Adrenal gland (tissue), 12 donors: ENCODE measurements around the gene HHIPL1. TPM values are rescaled to one million over a fixed set of nuclear protein-coding genes. Genes with fewer than 3 reads are reported as not detected.
"Not testable (repeated sequence)": the region's sequence is repeated elsewhere in the genome, so short reads cannot be mapped to it uniquely, and the experiment has no call there.

Experiments
- DNase-seq, 7 donors: peaks; one replicate each; pipeline ENCODE4 v3.0.0-alpha.2; 2019 to 2020
- H3K27ac ChIP-seq, 5 donors: fragments of 200-600 bp; sonication (generic) in 4 of 5; 1 replicate in 3 of 5; 2 replicates in 2 of 5; pipeline versions ENCODE4 v1.5.1 to v1.8.0; 2016 to 2020; ENCODE audit warnings: mild to moderate bottlenecking in 1 of 5
- H3K27me3 ChIP-seq: fragments of 200-600 bp; 2 replicates; pipeline ENCODE4 v1.8.0; 2021
- H3K36me3 ChIP-seq, 2 donors: fragments of 200-600 bp; replicated peaks in 1 of 2; 1 replicate in 1 of 2; 2 replicates in 1 of 2; pipeline versions ENCODE4 v1.5.1 to v1.8.0; 2018 to 2022
- H3K4me1 ChIP-seq, 2 donors: fragments of 200-600 bp; replicated peaks in 1 of 2; 1 replicate in 1 of 2; 2 replicates in 1 of 2; pipeline versions ENCODE4 v1.5.1 to v1.8.0; 2018 to 2021
- H3K4me3 ChIP-seq, 4 donors: fragments of 200-600 bp; sonication (generic) in 3 of 4; one replicate each; pipeline ENCODE4 v1.5.1; 2016 to 2018
- H3K9me3 ChIP-seq, 3 donors: fragments of 200-600 bp; sonication (generic) in 1 of 3; replicated peaks in 1 of 3; 1 replicate in 2 of 3; 2 replicates in 1 of 3; pipeline versions ENCODE4 v1.5.1 to v1.8.0; 2016 to 2021
- POLR2A ChIP-seq, 2 donors: fragments of 450-650 bp; IDR thresholded peaks; one replicate each; pipeline ENCODE4 v1.6.1; 2017; ENCODE audit warnings: antibody characterized with exemption in 2 of 2, mild to moderate bottlenecking in 2 of 2, moderate library complexity in 1 of 2
- WGBS, 4 donors: extraction: QIAGEN DNeasy Blood & Tissue Kit in 2 of 4; methylation state at CpG; one replicate each; pipeline versions ENCODE4 v1.1.5 to v1.1.7; 2013 to 2017; 5-methylcytosine and 5-hydroxymethylcytosine counted together
- intact Hi-C, 2 donors: fragments of 100-400 bp; cut with DNase I; formaldehyde crosslinking; loops; one replicate each; pipeline versions ENCODE4 v1.14.1 to v1.15.0; 2022 to 2023
- polyA plus RNA-seq, 3 donors: library from polyadenylated mRNA; stranded (reverse); fragments of 200-250 nt in 2 of 3; fragments of 350-450 nt in 1 of 3; fragmentation: Illumina TruSeq in 1 of 3; extraction: RNeasy Lipid Tissue Mini Kit (QIAGEN cat#74804) in 1 of 3; gene quantifications; one replicate each; pipeline ENCODE4 v1.2.3, GENCODE V29; 2013 to 2014
- total RNA-seq, 9 donors: library from RNA; depleted of rRNA in 4 of 9; stranded (reverse); fragments of >200 nt in 4 of 9; fragments of 120-200 nt in 1 of 9; fragmentation: NEBNext Ultra II Directional in 1 of 9; extraction: Animal tissue kit (Norgen Biotek cat#: 25700) in 1 of 9; gene quantifications; one replicate each; pipeline versions ENCODE4 v1.1.0 to v1.2.4, GENCODE V29; 2013 to 2023
- TF ChIP-seq, protein P1 (sequence below), 6 experiments: fragments of 450-650 bp in 4 of 6; fragments of 200-600 bp in 2 of 6; sonication (generic) in 1 of 6; IDR thresholded peaks; 1 replicate in 5 of 6; 2 replicates in 1 of 6; pipeline versions ENCODE4 v1.5.1 to v1.8.0; 2016 to 2021; ENCODE audit warnings: antibody characterized with exemption in 6 of 6, mild to moderate bottlenecking in 2 of 6, moderate library complexity in 1 of 6
- donor health status: healthy with polysubstance abuse.
- donor health status: Bipolar disorder and iron deficiency.
- donor health status: DM: yes; HTN: yes; CAD: no.
- donor health status: DM: no; HTN: no; CAD: no.
- donor health status: DM: no; HTN: no; CAD: no.
- donor health status: DM: yes; HTN: yes; CAD: no.

HHIPL1 gene
- total and polyA plus RNA-seq, 12 donors: 0.20 to 2.9 (median 1.3) TPM

DNA sequence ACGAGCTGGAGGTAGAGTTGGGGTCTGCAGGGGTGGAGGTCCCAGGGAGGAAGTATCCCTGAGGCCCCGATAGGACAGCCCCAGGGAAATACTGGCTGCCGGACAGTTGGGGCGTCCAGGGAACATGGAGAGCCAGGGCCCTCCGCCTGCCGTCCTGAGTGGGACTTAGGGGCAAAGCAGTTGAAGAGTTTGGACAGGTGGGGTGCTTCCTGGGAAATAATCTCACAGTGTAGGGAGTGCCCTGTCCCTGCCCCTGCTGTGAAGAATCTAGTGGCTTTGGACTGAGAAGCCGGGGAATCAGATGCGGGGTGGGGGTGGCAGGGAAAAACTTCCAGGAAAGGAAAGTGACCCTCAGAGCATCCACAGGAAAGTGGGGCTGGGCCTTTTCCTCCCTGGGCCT is 9.8 kb upstream of the HHIPL1 start:
- Histone ChIP-seq H3K4me1 (no peaks in the 10 kb centered on the region), H3K27ac (no peak overlapping the region), H3K36me3 (no peaks in the 10 kb centered on the region), H3K4me3 (no peak overlapping the region), H3K27me3 (no peaks in the 10 kb centered on the region), H3K9me3 (no peaks in the 10 kb centered on the region)
- intact Hi-C loops: no loop called here
- 79 to 82% (median 81%) methylated on average over 6 to 8 of the region's 8 CpGs for WGBS, 4 donors
- DNase-seq: no peak
- TF ChIP-seq POLR2A (IDR thresholded peaks at IDR 0.05): no peak

DNA sequence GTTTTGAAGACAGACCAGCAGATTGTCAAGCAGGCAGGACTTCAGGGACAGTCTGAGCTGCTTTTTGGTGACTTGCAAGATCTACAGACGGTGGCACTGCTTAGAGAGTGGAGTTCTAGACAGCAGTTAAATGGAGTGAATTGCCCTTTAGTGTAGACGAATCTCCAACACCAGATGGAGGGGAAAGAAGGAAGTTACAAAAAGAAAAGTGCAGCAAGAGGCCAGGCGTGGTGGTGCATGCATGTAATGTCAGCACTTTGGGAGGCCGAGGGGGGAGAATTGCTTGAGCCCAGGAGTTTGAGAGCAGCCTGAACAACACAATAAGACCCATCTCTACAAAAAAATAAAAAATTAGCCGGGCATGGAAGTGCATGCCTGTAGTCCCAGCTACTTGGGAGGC is 8.4 kb upstream of the HHIPL1 start:
- 66 to 78% (median 73%) methylated on average over 5 of the region's 5 CpGs for WGBS, 4 donors
- no peak overlapping the region for H3K4me3 ChIP-seq
- TF ChIP-seq POLR2A (IDR thresholded peaks at IDR 0.05): no peak
- TF ChIP-seq, protein P1, sequence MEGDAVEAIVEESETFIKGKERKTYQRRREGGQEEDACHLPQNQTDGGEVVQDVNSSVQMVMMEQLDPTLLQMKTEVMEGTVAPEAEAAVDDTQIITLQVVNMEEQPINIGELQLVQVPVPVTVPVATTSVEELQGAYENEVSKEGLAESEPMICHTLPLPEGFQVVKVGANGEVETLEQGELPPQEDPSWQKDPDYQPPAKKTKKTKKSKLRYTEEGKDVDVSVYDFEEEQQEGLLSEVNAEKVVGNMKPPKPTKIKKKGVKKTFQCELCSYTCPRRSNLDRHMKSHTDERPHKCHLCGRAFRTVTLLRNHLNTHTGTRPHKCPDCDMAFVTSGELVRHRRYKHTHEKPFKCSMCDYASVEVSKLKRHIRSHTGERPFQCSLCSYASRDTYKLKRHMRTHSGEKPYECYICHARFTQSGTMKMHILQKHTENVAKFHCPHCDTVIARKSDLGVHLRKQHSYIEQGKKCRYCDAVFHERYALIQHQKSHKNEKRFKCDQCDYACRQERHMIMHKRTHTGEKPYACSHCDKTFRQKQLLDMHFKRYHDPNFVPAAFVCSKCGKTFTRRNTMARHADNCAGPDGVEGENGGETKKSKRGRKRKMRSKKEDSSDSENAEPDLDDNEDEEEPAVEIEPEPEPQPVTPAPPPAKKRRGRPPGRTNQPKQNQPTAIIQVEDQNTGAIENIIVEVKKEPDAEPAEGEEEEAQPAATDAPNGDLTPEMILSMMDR (IDR thresholded peaks at IDR 0.05): no peak
- no peaks in the 10 kb centered on the region for H3K9me3 ChIP-seq
- intact Hi-C loops: no loop called here
- no peaks in the 10 kb centered on the region for H3K27me3 ChIP-seq
- no peaks in the 10 kb centered on the region for H3K4me1 ChIP-seq
- DNase-seq: no peak
- no peak overlapping the region for H3K27ac ChIP-seq
- H3K36me3 ChIP-seq: no peaks in the 10 kb centered on the region

DNA sequence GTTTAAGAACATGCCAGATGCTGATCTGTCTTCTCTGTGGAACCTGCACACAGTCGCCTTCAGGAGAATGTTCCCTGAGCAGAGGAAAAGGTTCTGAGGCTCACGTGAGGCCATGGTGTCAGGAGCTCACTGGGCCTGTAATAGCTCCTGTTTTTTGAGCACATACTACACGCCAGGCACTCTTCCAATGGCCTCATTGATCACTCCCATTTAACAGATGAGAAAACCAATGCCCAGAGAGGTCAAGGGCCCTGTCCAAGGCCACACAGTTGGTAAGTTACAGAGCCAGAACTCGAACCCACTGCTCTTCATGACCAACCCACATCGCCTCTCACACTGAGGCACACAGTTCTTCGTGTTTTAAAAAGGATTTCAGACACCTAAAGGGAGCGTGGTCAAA is 7.3 kb upstream of the HHIPL1 start:
- no peak for TF ChIP-seq POLR2A (IDR thresholded peaks at IDR 0.05)
- TF ChIP-seq, protein P1 (IDR thresholded peaks at IDR 0.05): no peak

DNA sequence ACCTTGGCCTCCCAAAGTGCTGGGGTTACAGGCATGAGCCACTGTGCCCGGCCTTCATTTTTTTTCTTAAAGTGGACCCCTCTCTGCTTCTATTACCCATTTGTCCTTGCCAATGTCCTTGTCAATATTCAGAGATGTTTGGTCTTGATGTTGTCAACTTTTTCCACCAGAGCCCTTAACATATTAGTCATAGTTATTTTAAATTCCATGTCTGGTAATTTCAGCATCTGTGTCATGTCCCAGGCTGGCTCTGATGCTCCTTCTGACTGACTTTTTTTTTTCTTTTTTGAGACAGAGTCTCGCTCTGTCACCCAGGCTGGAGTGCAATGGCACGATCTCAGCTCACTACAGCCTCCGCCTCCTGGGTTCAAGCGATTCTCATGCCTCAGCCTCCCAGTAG is 2.2 kb upstream of the HHIPL1 start:
- H3K27ac ChIP-seq: peak overlapping the region in 1 of 5 donors; percentile 49
- DNase-seq, H3K9me3 ChIP-seq, H3K4me3 ChIP-seq, H3K36me3 ChIP-seq, H3K4me1 ChIP-seq, intact Hi-C loops, H3K27me3 ChIP-seq: not testable (repeated sequence)
- 89 to 94% (median 91%) methylated on average over 5 of the region's 5 CpGs for WGBS, 4 donors

More for the DNA sequence above, 7.3 kb upstream of the HHIPL1 start:
- Histone ChIP-seq H3K9me3 (no peaks in the 10 kb centered on the region), H3K27me3 (no peaks in the 10 kb centered on the region), H3K36me3 (no peaks in the 10 kb centered on the region), H3K4me1 (no peaks in the 10 kb centered on the region), H3K4me3 (no peak overlapping the region), H3K27ac (no peak overlapping the region)
- intact Hi-C loops: no loop called here
- WGBS, 4 donors: 84 to 90% (median 86%) methylated on average over 7 of the region's 7 CpGs
- no peak for DNase-seq

DNA sequence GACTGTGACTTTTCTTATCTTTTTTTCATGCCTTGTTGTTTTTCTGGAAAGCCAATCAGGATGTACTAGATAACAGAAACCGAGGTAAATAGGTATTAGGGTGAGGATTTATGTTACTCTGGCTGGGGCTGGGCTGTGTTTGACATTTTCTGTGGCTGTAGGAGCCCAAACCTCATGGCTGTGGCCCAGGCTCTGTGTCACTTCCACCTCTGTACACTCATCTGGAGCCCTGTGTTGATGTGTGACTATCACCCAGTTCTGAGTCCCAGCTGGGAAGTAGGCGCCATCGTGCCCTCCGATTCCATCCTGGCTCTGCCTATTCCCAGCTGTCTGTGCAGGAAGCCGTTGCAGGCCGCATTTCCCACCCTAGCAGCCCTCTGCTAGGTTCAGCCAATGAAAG is 1.6 kb upstream of the HHIPL1 start:
- Histone ChIP-seq H3K36me3 (no peaks in the 10 kb centered on the region), H3K27ac (no peak overlapping the region), H3K4me3 (no peak overlapping the region), H3K27me3 (peaks cover 4% of the 10 kb centered on the region), H3K4me1 (peaks cover 0 to 7% of the 10 kb centered on the region in 2 donors), H3K9me3 (no peaks in the 10 kb centered on the region)
- DNase-seq: no peak
- intact Hi-C loops: no loop called here
- no peak for TF ChIP-seq POLR2A (IDR thresholded peaks at IDR 0.05)
- TF ChIP-seq, protein P1 (IDR thresholded peaks at IDR 0.05): no peak
- 58 to 78% (median 71%) methylated on average over 1 to 6 of the region's 6 CpGs for WGBS, 4 donors
